Kidney (tissue), 14 donors: ENCODE results near the gene CNTN4. TPM values are rescaled to one million over a fixed set of nuclear protein-coding genes. Genes with fewer than 3 reads are reported as not detected.

ENCODE experiments used
- DNase-seq, 5 donors: peaks; one replicate each; pipeline ENCODE4 v3.0.0-alpha.2; 2013 to 2020
- FAIRE-seq: peaks from 2 replicates; lab custom pipeline; 2012; peaks lifted over from hg19 to GRCh38; lab: Jason Lieb, UNC
- H3K27ac ChIP-seq, 2 donors: one replicate each; pipeline ENCODE4 v1.7.0; 2013; ENCODE audit warnings: low read depth in 2 of 2, low read length in 2 of 2, inconsistent platforms in 1 of 2
- H3K27me3 ChIP-seq: one replicate; pipeline ENCODE4 v1.7.1; 2013; ENCODE audit warnings: low read length, inconsistent platforms; ENCODE audit not compliant: control insufficient read depth, insufficient read depth
- H3K36me3 ChIP-seq, 3 donors: one replicate each; pipeline versions ENCODE4 v1.7.0 to v1.7.1; 2013; ENCODE audit warnings: low read length in 3 of 3, control low read depth in 1 of 3, inconsistent platforms in 1 of 3; ENCODE audit not compliant: insufficient read depth in 3 of 3, control insufficient read depth in 2 of 3
- H3K4me1 ChIP-seq, 3 donors: one replicate each; pipeline versions ENCODE4 v1.7.0 to v1.7.1; 2013; ENCODE audit warnings: low read length in 3 of 3, inconsistent platforms in 1 of 3, low read depth in 1 of 3; ENCODE audit not compliant: control insufficient read depth in 2 of 3, insufficient read depth in 2 of 3
- H3K4me3 ChIP-seq, 3 donors: one replicate each; pipeline versions ENCODE4 v1.7.0 to v1.8.1; 2013; ENCODE audit warnings: low read length in 3 of 3, control low read depth in 1 of 3, inconsistent platforms in 1 of 3
- H3K9ac ChIP-seq, 3 donors: one replicate each; pipeline versions ENCODE4 v1.7.0 to v1.7.1; 2013; ENCODE audit warnings: low read length in 3 of 3, control low read depth in 1 of 3, inconsistent platforms in 1 of 3
- H3K9me3 ChIP-seq, 3 donors: one replicate each; pipeline versions ENCODE4 v1.7.0 to v1.7.1; 2013; ENCODE audit warnings: low read length in 3 of 3, control low read depth in 1 of 3, inconsistent platforms in 1 of 3; ENCODE audit not compliant: control insufficient read depth in 2 of 3, insufficient read depth in 1 of 3
- intact Hi-C: fragments of 100-400 bp; cut with DNase I; formaldehyde crosslinking; loops from one replicate; pipeline ENCODE4 v1.11.1; 2022
- polyA plus RNA-seq: library from polyadenylated mRNA; stranded (reverse); fragments of 350-450 nt; fragmentation: Illumina TruSeq; extraction: RNeasy Lipid Tissue Mini Kit (QIAGEN cat#74804); gene quantifications from one replicate; pipeline ENCODE4 v1.2.3, GENCODE V29; 2014; ENCODE audit warnings: low read depth, low replicate concordance; ENCODE audit not compliant: insufficient read depth
- total RNA-seq: library from RNA; stranded (reverse); fragmentation: NEBNext Ultra II Directional; extraction: Animal tissue kit (Norgen Biotek cat#: 25700); gene quantifications from one replicate; pipeline ENCODE4 v1.2.1, GENCODE V29; 2021
- TF ChIP-seq, protein P1 (sequence below): IDR thresholded peaks from 3 replicates; pipeline ENCODE4 v1.5.1; 2012; ENCODE audit warnings: mild to moderate bottlenecking, moderate library complexity, borderline replicate concordance; ENCODE audit not compliant: insufficient read depth; ENCODE audit errors: extremely low read depth
- donor health status: control.
- donor health status: control.
- donor health status: control.
- donor health status: control.
- donor health status: control.
- donor health status: DM: yes; HTN: yes; CAD: no.
- donor health status: Normal renal cell carcinoma (clear cell type).

The CNTN4 gene
- total and polyA plus RNA-seq, 2 donors from 2014 or later, result 2.2 to 13.4 TPM

DNA sequence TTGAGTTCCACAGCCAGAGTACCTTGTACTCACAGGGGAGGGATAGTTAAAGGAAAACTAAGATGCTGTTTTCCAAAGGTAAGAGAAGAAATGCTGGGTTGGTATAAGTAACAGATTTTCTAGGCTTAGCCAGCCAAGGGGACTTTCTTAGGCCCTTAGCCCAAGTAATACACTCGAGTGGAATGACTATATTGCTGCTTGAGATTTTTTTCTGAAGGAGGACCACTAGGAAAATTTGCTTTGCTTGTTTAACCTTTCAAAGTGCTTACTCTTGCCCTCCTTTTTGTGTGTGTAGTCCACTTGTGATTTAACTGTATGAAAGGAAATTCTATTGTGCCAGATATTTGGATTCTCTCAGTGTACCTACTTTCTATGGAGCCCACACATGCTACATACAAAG, 961.0 kb downstream of the CNTN4 start:
- no peaks in the 10 kb centered on the region for H3K4me1 ChIP-seq
- H3K27me3 ChIP-seq, result no peaks in the 10 kb centered on the region
- TF ChIP-seq, protein P1, sequence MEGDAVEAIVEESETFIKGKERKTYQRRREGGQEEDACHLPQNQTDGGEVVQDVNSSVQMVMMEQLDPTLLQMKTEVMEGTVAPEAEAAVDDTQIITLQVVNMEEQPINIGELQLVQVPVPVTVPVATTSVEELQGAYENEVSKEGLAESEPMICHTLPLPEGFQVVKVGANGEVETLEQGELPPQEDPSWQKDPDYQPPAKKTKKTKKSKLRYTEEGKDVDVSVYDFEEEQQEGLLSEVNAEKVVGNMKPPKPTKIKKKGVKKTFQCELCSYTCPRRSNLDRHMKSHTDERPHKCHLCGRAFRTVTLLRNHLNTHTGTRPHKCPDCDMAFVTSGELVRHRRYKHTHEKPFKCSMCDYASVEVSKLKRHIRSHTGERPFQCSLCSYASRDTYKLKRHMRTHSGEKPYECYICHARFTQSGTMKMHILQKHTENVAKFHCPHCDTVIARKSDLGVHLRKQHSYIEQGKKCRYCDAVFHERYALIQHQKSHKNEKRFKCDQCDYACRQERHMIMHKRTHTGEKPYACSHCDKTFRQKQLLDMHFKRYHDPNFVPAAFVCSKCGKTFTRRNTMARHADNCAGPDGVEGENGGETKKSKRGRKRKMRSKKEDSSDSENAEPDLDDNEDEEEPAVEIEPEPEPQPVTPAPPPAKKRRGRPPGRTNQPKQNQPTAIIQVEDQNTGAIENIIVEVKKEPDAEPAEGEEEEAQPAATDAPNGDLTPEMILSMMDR, result no peak
- intact Hi-C loops, result no loop called here
- H3K9ac ChIP-seq, result no peak overlapping the region
- H3K36me3 ChIP-seq, result no peaks in the 10 kb centered on the region
- no peak overlapping the region for H3K27ac ChIP-seq
- no peak overlapping the region for H3K4me3 ChIP-seq
- DNase-seq (no peak), FAIRE-seq (no peak)
- no peaks in the 10 kb centered on the region for H3K9me3 ChIP-seq

DNA sequence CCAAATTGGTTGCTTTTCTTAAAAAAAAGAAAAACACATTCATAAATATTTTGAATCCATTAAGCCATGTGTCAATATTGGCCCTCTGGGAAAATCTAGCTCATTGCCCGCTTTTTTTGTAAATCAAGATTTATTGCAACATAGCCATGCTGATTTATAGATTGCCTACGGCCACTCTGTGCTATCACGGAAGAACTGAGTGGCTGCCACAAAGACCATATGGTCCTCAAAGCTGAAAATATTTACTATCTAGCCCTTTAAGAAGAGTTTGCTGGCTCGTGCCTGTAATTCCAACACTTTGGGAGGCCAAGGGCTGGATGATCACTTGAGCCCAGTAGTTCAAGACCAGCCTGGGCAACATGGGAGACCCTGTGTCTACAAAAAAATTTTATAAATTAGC, 965.6 kb downstream of the CNTN4 start:
- no peak for DNase-seq
- Histone ChIP-seq H3K4me3 (no peak overlapping the region), H3K27me3 (no peaks in the 10 kb centered on the region), H3K9ac (no peak overlapping the region), H3K27ac (no peak overlapping the region), H3K9me3 (no peaks in the 10 kb centered on the region), H3K4me1 (no peaks in the 10 kb centered on the region), H3K36me3 (no peaks in the 10 kb centered on the region)
- FAIRE-seq, result no peak
- TF ChIP-seq, protein P1, result no peak
- intact Hi-C loops, result no loop called here

DNA sequence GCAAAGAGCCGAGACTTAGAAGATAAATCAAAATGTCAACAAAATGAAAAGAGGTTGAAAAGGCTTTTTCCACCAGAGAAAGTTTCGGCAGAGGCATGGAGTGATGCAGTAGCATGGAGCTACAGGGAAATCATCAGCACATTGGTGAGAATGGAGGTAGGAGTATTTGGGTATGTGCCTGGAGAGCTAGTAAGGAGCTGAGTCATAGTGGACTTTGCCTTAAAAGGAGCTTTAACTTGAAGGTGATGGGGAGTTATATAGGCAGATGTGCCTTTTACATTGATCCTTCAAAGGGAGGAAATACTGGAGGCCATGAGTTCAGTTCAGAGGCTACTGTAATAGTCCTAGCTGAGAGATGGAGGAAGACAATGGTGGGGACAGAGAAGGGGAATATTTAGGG, 967.2 kb downstream of the CNTN4 start:
- Histone ChIP-seq H3K36me3 (no peaks in the 10 kb centered on the region), H3K9ac (no peak overlapping the region), H3K27ac (no peak overlapping the region), H3K4me1 (no peaks in the 10 kb centered on the region), H3K9me3 (no peaks in the 10 kb centered on the region), H3K4me3 (no peak overlapping the region), H3K27me3 (no peaks in the 10 kb centered on the region)
- DNase-seq (no peak), FAIRE-seq (no peak)
- intact Hi-C loops, result no loop called here
- TF ChIP-seq, protein P1, result no peak

DNA sequence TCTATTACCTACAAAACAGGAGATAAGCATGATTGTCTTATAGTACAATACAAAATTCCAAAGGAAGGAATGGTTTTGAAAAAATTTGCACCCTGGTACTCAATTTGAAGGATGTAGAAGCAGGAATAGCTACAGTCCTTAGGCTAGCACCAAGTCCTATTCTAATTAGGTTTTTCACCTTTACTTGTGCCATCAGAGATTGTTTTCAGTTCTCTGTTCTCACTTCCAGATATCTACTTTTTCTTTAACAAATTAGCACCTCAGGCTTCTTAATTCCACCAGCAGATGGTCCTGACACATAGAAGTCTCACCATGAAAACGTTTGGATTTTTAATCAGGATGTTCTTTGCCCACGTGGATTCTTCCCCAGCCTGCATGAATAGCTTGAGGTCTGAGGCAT, 967.7 kb downstream of the CNTN4 start:
- intact Hi-C loops, result no loop called here
- no peak for DNase-seq
- Histone ChIP-seq H3K4me3 (no peak overlapping the region), H3K27ac (no peak overlapping the region), H3K9ac (no peak overlapping the region), H3K4me1 (no peaks in the 10 kb centered on the region), H3K36me3 (no peaks in the 10 kb centered on the region), H3K27me3 (no peaks in the 10 kb centered on the region), H3K9me3 (no peaks in the 10 kb centered on the region)
- TF ChIP-seq, protein P1, result no peak
- FAIRE-seq, result no peak
